GM19351 (cell line): ENCODE results near the gene CACNA2D1.

Experiments used
- ATAC-seq: cut with Tn5 transposase; IDR thresholded peaks from one replicate; pipeline ENCODE4 v1.9.1; 2021; ENCODE audit warnings: mild to moderate bottlenecking, moderate library complexity; ENCODE audit not compliant: unreplicated experiment

Gene CACNA2D1

GRCh38 chr7:82234457-82235049 is 209.0 kb downstream of the CACNA2D1 start:
- ATAC-seq = no peak

- no peak for ATAC-seq
These were observed 212.6 kb downstream of the CACNA2D1 start for GRCh38 chr7:82230811-82231581.

- ATAC-seq = no peak
These were observed 214.4 kb downstream of the CACNA2D1 start for GRCh38 chr7:82229164-82229563.

GRCh38 chr7:82226191-82226590 is 217.4 kb downstream of the CACNA2D1 start:
- ATAC-seq = no peak

- ATAC-seq = no peak
These were observed 219.0 kb downstream of the CACNA2D1 start for GRCh38 chr7:82224529-82224928.

- ATAC-seq = no peak
These were observed 220.0 kb downstream of the CACNA2D1 start for GRCh38 chr7:82223580-82223979.

- no peak for ATAC-seq
These were observed 222.4 kb downstream of the CACNA2D1 start for GRCh38 chr7:82221152-82221674.

GRCh38 chr7:82212466-82212865 is 231.1 kb downstream of the CACNA2D1 start:
- no peak for ATAC-seq

GRCh38 chr7:82211333-82211732 is 232.2 kb downstream of the CACNA2D1 start:
- no peak for ATAC-seq

GRCh38 chr7:82210416-82211184 is 233.0 kb downstream of the CACNA2D1 start:
- no peak for ATAC-seq

- ATAC-seq = no peak
These were observed 234.3 kb downstream of the CACNA2D1 start for GRCh38 chr7:82209179-82209747.

- ATAC-seq = no peak
These were observed 238.9 kb downstream of the CACNA2D1 start for GRCh38 chr7:82204694-82205093.

- no peak for ATAC-seq
These were observed 240.6 kb downstream of the CACNA2D1 start for GRCh38 chr7:82202965-82203364.

GRCh38 chr7:82202107-82202506 is 241.5 kb downstream of the CACNA2D1 start:
- no peak for ATAC-seq

GRCh38 chr7:82200601-82201000 is 243.0 kb downstream of the CACNA2D1 start:
- no peak for ATAC-seq

- no peak for ATAC-seq
These were observed 249.4 kb downstream of the CACNA2D1 start for GRCh38 chr7:82194016-82194643.

- ATAC-seq = no peak
These were observed 254.9 kb downstream of the CACNA2D1 start for GRCh38 chr7:82188636-82189035.

GRCh38 chr7:82185443-82185842 is 258.1 kb downstream of the CACNA2D1 start:
- no peak for ATAC-seq

- no peak for ATAC-seq
These were observed 259.9 kb downstream of the CACNA2D1 start for GRCh38 chr7:82183634-82184033.

- ATAC-seq = no peak
These were observed 264.3 kb downstream of the CACNA2D1 start for GRCh38 chr7:82179311-82179710.

GRCh38 chr7:82175319-82175718 is 268.3 kb downstream of the CACNA2D1 start:
- no peak for ATAC-seq
